AG10803 (cell line): ENCODE data around the gene CRB1.
A peak's percentile ranks its signal among the peaks of the same experiment; 100 is the strongest.
"Not testable (repeated sequence)": the region's sequence is repeated elsewhere in the genome, so short reads cannot be mapped to it uniquely, and the experiment has no call there.

Experiments
- DNase-seq: peaks from one replicate; pipeline ENCODE4 v3.0.0; 2010; ENCODE audit warnings: low read depth
- H3K4me3 ChIP-seq: 2 replicates; pipeline ENCODE4 v1.5.1; 2011; ENCODE audit warnings: mild to moderate bottlenecking, low read length, control low read depth
- TF ChIP-seq, protein P1 (sequence below): conservative IDR thresholded peaks from 2 replicates; pipeline ENCODE4 v1.5.1; 2011; ENCODE audit warnings: mild to moderate bottlenecking, low read length, control low read depth, inconsistent platforms

The CRB1 gene

DNA sequence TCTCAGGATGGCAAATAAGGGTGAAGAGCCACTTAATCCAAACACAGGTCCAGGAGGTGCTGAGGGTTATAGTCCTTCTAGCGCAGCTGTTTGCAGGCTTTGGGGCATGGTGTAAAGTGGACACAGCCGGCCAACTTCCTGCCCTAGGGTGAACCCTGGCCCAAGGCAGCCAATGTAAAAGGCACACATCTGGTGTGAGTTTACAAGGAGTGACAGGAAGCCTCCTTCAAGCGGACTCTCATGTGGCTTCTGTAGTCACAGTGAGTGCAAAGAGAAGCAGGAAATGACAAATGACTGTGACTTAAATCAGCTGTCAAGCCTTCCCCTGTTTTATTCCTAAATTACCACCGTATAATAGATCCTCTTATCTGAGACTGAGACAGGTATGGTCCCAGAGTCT is 213.0 kb downstream of the CRB1 start:
- DNase-seq: peak; percentile 18
- no peak overlapping the region for H3K4me3 ChIP-seq
- TF ChIP-seq, protein P1, sequence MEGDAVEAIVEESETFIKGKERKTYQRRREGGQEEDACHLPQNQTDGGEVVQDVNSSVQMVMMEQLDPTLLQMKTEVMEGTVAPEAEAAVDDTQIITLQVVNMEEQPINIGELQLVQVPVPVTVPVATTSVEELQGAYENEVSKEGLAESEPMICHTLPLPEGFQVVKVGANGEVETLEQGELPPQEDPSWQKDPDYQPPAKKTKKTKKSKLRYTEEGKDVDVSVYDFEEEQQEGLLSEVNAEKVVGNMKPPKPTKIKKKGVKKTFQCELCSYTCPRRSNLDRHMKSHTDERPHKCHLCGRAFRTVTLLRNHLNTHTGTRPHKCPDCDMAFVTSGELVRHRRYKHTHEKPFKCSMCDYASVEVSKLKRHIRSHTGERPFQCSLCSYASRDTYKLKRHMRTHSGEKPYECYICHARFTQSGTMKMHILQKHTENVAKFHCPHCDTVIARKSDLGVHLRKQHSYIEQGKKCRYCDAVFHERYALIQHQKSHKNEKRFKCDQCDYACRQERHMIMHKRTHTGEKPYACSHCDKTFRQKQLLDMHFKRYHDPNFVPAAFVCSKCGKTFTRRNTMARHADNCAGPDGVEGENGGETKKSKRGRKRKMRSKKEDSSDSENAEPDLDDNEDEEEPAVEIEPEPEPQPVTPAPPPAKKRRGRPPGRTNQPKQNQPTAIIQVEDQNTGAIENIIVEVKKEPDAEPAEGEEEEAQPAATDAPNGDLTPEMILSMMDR: no peak

DNA sequence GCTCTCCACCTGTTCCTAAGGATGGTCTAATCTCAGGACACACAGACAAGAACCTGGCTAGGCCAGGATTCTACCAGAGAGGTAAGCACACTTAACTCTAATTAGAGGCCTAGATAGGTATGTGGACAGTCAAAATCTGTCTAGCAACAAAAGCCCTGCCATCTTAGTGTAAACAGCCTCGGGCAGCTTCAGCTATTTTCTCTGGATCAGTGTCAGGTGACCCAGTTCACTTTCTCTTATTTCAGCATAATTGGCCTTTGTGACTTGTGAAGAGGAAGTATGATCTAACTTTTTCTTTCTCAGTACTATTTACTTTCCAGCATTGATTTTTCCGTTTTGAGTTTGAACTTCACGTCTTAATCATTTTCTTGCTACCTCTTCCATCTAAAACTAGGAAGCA is 217.7 kb downstream of the CRB1 start:
- H3K4me3 ChIP-seq: no peak overlapping the region
- no peak for DNase-seq
- TF ChIP-seq, protein P1: no peak

GRCh38 chr1:197486946-197487345 is 218.9 kb downstream of the CRB1 start:
- no peak for DNase-seq
- no peak overlapping the region for H3K4me3 ChIP-seq
- TF ChIP-seq, protein P1: no peak

- not testable (repeated sequence) for H3K4me3 ChIP-seq, DNase-seq
These were observed 223.5 kb downstream of the CRB1 start for GRCh38 chr1:197491505-197491904.

DNA sequence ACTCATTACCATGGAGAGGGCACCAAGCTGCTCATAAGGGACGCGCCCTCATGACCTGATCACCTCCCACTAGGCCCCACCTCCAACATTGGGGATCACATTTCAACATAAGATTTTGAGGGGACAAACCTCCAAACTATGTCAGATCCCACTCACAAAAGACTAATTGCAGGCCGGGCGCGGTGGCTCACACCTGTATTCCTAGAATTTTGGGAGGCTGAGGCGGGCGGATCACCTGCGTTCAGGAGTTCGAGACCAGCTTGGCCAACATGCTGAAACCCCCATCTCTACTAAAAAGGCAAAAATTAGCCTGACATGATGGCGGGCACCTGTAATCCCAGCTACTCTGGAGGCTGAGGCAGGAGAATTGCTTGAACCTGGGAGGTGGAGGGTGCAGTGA is 228.7 kb downstream of the CRB1 start:
- DNase-seq: no peak
- TF ChIP-seq, protein P1: no peak
- H3K4me3 ChIP-seq: no peak overlapping the region

- TF ChIP-seq, protein P1: no peak
- no peak for DNase-seq
- H3K4me3 ChIP-seq: no peak overlapping the region
These were observed 242.8 kb downstream of the CRB1 start for GRCh38 chr1:197510691-197511378.

DNA sequence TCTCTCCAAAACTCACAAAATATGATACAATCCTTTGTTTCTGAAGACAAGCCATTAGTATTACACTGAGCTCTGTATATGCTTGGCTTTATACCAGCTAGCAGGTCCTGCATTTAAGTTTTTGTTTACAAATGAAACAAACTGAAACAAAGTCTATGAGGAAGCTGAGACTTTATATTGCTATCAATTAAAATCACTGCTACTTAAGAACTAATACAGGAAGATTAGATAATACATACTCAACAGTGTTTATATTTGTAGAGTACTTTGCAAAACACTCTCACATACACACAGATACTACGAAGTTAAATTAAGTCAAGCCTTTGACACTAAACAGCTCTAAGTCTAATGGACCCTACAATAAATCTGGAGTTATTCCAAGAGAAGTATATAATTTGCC is 247.4 kb downstream of the CRB1 start:
- TF ChIP-seq, protein P1: no peak
- no peak overlapping the region for H3K4me3 ChIP-seq
- no peak for DNase-seq
